HL-60/S4 treated with retinoic acid at 250 ng/mL for 4 days and 3 days (cell line): ENCODE data around the gene MSI1.
"Not testable (repeated sequence)": the region's sequence is repeated elsewhere in the genome, so short reads cannot be mapped to it uniquely, and the experiment has no call there.

Experiments
- in situ Hi-C: fragments of 300-500 bp; cut with MboI; formaldehyde crosslinking; loops from 2 replicates; pipeline ENCODE4 v1.7.0; 2022; ENCODE audit warnings: low sequenced_read_pairs

The MSI1 gene

DNA sequence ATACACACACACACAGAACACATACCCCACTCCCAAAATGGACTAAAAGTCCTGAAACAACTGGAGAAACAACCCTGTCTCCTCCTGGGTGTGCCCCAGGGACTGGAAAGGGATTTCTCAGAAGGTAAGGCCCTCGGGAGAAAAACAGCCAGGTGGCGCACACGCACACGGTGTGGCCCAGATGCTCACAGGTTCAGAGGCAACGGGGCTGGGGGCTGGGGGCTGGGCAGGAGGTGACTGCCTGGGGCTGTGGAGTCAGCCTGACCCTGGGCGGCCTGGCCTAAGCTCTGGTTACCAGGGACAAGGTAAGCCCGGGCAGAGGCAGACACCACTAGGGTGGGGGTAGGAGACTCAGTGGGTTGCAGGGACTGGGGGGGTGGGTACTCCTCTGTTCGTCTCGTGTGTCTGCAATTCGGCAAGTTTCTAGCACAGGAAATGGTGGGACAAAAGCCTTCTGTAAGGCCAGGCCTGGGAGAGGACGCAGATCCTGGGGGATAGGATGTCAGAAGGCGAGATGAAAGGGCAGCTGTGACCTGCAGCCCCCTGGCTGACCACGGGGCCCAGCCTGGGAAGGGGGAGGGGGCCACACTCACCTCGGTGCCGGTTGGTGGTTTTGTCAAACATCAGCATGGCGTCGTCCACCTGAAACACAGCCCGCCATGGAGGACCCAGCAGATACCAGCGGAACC is 10.4 kb downstream of the MSI1 start:
- in situ Hi-C loops, result no loop called here

DNA sequence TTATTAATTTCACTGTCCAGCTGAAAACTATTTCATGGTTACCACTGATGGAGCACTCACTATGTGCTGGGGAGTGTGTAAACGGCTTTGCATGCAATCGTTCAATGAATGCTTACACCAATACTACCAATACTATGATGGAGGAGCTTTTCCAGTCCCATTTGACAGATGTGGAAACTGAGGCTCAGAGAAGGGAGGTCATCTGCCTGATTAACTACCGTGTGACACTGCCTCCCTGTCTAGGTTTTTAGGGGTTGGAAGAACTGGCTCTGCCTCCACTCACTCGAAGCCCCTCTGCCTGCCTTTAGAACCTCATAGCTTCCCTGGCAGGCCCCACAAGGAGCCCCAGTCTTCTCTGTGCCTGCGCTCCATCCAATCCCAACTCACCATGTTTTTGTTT is 11.9 kb downstream of the MSI1 start:
- in situ Hi-C loops, result no loop called here

DNA sequence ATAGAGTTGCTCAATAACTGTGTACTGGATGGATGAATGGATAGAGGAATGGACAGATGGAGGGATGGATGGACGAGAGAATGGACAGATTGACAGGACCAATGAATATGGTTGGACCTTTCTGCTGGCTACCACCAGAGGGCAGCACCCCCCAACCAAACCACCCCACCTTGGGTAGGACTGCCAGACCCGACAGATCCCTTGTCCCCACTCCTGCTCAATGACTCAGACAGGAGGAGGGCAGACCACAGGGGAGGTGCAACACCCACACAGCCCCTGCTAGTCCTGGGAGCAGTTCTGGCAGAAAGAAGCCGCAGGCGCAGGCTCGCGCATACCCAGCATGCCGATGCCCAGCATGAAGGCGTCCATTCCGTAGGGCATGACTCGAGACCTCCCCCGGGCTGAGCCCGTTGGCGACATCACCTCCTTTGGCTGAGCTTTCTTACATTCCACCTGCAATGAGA is 12.4 kb downstream of the MSI1 start:
- in situ Hi-C loops, result no loop called here

DNA sequence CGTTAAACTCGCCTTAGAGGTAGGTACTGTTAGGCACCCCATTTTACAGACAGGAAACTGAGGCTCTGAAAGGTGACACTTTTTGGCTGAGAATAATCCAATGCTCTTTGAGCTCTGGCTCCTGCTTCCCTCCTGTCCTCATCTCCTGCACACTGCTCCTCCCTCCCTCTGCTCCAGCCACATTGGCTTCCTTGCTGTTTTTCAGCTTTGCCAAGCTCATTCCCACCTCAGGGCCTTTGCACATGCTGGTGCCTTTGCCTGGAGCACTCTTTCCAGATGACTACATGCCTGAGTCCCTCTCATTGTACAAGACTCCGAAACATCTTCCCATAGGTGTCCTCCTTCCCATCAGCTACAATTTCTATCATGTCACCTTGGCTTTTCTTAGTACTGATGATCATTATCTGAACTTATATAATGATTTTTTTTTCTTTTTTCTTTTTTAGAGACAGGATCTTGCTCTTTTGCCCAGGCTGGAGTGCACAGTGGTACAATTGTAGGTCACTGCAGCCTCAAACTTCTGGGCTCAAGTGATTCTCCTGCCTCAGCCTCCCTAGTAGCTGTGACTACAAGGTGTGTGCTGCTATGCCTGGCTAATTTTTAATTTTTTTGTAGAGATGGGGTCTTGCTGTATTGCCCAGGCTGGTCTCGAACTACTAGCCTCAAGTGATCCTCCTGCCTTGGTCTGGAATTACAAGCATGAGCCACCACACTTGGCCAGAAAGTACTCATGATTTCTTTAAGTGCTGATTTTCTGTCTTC is 15.2 kb downstream of the MSI1 start:
- in situ Hi-C loops, result no loop called here

DNA sequence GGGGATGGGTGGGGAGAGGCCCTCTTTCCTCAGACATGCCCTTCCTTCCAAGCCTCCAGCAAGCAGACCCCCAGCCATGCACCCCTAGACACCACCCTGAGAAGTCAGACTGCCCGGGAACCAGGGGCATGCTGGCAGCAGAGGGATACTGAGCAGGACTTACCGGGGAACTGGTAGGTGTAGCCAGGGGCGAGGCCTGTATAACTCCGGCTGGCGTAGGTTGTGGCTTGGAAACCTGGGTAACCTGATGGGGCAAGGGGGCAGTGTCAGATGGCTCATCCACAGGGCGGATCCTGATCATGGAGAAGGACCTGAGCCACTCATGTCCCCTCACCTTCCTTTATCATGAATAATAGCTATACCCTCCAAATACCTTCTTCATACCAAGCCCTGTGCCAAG is 15.8 kb downstream of the MSI1 start:
- in situ Hi-C loops, result no loop called here

DNA sequence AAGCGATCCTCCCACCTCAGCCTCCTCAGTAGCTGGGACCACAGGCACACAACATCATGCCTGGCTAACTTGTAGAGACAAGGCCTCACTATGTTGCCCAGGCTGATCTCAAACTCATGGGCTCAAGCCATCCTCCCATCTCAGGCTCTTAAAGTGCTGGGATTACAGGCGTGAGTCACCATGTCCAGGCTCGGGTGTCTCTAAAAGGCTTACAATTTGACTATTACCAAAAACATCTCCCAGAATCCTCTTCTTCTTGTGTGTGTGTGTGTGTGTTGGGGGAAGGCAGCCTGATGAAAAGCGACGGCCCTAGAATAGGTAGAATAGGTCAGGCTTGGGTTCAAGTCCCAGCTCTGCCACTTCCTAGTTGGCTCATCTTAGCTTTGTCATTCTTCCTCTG is 16.8 kb downstream of the MSI1 start:
- in situ Hi-C loops, result no loop called here

DNA sequence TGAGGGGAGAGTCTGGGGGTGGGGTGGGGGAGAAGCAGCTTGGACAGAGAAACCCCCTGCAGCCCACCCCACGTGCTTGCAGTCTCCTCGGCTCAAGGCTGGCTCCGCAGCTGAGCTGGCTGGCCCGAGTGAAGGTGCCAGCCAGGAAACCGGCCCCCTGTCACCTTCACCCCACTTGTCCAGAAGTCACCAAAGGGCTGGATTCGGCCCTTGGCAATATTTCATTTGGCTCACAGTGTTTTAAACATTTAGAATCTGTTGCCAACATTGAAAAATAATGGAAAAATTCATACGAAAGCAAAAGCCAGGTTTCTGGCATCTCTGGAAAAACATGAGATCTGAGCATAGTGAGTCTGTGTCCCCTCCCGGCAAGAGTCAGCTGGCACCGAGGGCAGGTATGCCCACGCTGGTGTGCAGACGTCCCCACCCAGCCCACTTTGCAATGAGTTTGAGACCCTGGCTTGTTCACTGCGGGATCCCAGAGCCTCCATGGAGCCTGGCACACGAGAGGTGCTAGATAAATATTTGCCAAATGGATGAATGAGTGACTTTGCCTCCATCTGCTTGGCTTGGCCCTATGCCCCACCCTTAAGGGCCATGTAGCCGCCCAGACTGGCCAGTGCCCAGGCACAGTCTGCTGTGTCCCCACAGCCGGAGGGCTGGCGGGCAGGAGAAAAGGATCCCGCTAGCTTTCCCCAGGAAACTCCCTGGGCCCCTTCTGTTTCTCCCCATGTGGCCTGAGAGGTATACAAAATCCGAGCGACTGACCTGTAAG is 18.2 kb downstream of the MSI1 start:
- in situ Hi-C loops, result no loop called here

DNA sequence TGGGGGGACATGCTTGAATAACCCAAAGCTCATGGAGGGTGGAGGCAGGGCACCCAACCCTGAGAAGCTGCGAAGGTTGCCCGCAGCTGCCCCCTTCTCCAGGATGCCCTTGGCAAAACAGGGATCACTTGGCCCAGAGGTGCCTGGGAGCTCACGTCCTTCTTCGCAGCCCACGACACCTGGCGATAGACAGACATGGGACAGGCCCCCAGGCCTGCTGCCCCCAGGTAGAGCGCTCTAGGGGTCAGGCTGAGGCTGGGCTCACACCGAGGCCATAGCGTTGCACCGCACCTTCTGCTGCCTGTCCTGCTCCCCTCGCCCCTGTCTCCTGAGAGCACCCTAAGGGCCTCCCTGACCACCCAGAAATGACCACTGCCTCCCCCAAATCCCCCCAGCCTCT is 21.2 kb downstream of the MSI1 start:
- in situ Hi-C loops, result no loop called here

DNA sequence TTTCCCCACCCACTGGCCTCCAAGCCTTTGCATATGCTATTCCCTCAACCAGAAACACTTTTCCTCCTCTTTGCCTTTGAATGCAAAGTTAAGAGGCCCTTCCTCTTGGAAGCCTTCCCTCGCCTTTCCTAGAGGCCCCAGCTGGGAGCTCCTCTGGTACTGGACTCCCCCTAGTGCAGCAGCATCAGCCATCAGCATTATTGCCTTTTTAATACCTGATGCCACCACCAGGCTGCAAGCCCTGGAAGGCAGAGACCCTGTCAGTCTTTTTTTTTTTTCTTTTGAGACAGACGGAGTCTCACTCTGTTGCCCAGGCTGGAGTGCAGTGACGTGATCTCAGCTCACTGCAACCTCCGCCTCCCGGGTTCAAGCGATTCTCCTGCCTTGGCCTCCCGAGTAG is 22.3 kb downstream of the MSI1 start:
- in situ Hi-C loops, result no loop called here

DNA sequence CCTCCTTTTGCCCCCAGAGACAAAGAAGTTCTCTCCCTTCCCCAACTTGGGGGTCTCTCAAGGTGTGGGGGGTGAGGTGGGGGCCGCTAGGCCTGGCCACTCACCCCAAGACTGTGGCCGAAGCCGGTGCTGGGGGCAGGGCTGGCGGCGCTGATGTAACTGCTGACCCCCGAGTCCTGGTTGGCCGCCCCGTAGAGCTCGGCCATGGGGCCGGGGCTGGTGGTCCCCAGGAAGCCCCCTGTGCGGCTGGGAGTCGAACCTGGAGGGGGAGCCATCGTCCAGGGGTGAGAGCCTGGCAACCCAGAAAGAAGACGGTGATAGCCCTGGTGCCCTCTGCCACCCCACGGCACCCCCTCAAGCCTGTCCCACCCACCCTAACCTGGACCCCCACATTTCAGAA is 22.9 kb downstream of the MSI1 start:
- in situ Hi-C loops, result no loop called here

DNA sequence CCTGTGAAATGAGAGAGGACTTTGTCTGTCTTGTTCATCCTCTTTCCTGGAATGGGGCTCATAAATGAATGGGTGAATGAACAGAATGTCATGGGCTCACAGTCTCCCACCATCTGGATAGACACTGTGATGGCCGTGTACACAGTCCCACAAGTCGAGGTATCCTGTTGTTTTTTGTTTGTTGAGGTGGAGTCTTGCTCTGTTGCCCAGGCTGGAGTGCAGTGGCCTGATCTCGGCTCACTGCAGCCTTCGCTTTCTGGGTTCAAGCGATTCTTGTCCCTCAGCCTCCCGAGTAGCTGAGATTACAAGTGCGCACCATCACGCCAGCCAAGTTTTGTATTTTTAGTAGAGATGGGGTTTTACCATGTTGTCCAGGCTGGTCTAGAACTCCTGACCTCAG is 25.3 kb downstream of the MSI1 start:
- in situ Hi-C loops, result no loop called here

DNA sequence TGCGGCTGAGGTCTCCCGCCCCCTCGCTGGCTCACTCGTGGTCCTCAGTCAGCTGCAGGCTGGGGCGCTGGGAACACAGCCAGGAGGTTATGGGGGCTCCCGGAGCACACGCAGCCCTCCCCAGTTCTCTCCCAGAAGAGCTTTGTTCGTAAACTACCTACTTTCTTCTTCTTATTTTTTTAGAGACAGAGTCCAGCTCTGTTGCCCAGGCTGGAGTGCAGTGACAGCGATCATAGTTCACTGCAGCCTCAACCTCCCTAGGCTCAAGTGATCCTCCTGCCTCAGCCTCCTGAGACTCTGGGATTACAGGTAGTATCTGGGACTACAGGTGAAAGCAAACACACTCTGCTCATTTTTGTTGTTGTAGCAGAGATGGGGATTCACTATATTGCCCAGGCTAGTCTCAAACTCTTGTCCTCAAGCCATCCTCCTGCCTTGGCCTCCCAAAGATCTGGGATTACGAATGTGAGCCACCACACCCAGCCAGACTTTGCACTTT is 25.9 kb downstream of the MSI1 start:
- in situ Hi-C loops, result no loop called here

DNA sequence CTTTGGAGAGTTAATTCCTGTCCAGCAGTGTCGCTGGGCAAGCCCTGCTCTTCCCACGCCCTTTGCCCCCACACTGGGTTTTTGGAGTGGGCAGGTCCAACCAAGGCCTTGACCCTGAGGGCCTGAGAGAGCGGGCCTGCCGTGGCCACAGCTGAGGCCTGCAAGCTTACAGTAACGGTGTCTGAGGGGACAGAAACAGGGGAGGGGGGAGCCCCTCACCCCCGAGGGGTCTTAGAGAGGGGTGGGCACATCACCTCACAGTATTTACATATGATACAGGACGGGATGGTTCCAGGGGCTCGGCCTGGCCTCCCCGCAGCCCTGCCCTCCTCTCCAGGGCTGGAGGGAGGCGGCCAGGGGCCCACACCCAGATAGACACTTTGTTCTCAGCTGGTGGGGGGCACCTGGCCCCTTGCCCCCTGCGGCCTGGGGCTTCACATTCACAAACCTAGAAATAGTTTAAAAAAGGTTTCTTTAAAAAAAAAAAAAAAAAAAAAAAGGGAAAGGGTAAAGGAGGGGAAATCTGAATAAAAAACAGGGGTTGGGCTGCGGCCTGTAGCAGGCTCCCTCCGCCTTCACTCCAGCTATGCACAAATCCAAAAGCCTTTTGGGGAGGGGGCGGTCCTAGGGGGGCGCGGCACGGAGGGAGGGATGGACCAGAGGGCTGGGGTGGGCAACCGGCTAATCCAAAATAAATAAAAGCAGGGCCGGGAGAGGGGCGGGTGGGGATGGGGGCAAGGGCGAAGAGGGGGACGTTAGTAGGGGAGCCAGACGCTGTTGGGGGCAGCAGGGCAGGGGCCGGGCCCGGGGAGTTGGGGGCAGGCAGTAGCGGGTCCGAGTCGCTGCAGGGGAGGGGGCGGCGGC is 26.6 kb downstream of the MSI1 start:
- in situ Hi-C loops, result no loop called here

DNA sequence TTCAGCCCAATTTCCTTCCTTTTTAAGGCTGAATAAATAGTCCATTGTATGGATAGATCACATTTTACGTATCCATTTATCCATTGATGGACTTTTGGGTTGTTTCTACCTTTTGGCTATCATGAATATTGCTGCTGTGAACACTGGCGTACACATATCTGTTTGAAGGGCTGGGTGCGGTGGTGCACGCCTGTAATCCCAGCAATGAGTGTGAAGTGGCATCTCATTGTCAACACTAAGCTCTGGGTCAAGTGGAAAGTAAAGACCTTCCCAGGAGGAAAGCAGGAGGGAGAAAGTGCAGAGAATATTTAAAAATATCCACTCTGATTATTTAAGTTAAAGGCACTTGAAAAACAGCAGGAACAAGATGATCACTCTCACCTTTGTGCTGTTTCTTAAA is 29.7 kb downstream of the MSI1 start:
- in situ Hi-C loops, result no loop called here

DNA sequence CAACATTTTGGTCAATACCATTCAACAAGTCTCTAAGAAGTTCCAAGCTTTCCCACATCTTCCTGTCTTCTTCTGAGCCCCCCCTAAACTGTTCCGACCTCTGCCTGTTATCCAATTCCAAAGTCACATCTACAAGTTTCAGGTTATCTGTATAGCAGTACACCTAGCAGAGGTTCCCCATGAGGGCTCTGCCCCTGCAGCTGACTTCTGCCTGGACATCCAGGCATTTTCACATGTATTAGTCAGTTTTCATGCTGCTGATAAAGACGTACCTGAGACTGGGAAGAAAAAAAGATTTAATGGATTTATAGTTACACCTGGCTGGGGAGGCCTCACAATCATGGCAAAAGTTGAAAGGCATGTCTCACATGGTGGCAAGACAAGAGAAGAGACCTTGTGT is 31.2 kb downstream of the MSI1 start:
- in situ Hi-C loops, result no loop called here

DNA sequence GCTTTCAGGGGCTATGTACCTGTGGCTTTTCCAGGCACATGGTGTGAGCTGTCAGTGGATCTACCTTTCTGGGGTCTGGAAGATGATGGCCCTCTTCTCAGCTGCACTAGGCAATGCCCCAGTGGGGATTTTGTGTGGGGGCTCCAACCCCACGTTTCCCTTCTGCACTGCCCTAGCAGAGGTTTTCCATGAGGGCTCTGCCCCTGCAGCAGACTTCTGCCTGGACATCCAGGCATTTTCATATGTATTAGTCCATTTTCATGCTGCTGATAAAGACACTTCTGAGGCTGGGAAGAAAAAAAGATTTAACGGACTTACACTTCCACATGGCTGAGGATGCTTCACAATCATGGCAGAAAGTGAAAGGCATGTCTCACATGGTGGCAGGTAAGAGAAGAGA is 32.6 kb downstream of the MSI1 start:
- in situ Hi-C loops, result not testable (repeated sequence)

DNA sequence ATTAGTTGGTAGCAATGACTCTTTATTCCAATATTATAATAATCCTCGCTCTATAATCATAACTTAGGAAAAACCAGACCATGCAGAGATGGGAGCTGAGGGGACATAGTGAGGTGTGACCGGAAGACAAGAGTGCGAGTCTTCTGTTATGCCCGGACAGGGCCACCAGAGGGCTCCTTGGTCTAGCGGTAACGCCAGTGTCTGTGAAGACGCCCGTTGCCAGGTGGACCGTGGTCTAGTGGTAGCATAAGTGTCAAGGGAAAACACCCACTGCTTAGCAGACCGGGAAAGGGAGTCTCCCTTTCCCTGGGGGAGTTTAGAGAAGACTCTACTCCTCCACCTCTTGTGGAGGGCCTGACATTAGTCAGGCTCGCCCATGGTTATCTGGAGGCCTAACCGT is 33.5 kb downstream of the MSI1 start:
- in situ Hi-C loops, result not testable (repeated sequence)

DNA sequence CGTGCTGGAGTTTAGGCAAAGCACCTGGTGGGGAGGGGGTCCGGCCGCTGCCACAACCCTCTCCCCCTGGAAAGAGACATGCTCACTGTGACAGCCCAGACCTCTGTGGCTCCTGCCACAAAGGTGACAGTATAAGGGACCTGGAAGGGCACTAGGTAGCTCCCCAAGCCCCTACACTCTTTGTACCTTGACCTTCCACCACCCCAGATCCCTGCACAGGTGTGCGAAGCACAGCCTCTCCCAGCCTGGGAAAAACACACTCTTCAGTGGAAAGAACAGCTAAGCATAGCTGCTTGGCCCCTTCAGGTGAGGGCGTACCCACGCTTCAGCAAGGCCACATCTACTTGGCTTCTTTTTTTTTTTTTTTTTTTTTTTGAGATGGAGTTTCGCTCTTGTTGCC is 36.4 kb downstream of the MSI1 start:
- in situ Hi-C loops, result no loop called here

DNA sequence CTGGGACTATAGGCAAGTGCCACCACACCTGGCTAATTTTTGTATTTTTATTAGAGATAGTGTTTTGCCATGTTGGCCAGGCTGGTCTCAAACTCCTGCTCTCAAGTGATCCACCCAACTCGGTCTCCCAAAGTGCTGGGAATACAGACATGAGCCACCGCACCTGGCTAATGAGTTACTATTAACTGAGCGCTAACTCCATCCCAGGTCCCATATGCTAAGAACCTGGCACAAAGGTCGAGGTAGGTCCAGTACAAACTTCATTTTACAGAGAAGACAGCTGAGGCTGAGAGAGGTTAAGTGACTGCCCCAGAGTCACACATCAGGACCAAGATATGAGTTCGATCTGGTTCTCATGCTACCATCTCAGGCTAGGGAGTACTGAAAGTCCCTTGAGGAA is 36.9 kb downstream of the MSI1 start:
- in situ Hi-C loops, result no loop called here

DNA sequence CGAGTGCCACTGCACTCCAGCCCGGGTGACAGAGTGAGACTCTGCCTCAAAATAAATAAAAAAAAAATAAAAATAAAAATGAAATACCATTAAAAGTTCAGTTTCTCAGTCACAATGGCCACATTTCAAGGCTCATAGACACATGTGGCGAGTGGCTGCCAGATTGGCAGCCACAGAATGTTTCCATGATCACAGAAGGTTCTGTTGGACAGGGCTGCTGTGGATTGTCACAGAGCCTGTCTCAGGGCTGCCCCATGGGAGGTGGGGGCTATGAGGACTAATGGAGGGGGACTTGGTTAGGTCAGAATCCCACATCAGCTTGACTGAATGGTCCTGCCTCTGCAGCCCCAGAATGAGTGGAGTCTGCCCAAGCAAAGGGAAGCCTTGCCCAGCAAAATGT is 37.6 kb downstream of the MSI1 start:
- in situ Hi-C loops, result no loop called here

DNA sequence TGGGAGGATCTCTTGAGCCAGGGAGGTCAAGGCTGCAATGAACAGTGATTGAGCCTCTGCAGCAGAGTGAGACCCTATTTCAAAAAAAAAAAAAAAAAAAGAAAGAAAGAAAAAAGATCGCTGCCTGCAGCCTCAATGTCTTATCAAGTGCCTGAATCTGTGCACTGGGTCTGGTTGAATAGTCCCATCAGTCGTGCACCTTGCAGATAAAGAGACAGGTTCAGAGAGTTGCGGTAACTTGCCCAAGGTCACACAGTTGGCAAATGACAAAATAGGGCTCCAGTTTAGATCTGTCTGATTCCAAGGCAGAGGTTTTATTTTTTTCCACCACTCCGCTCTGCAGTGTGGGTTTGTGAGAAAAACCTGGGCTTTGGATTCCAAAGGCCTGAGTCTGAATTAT is 40.7 kb downstream of the MSI1 start:
- in situ Hi-C loops, result no loop called here
